Loucy (cell line): ENCODE data around the gene MYBPC2.

Source experiments
- H2AFZ ChIP-seq: fragments of 200-600 bp; sonication (generic); 2 replicates; pipeline ENCODE4 v1.6.0; 2016; ENCODE audit warnings: antibody characterized with exemption, mild to moderate bottlenecking, low read length, moderate library complexity
- H3F3A ChIP-seq: fragments of 200-600 bp; 2 replicates; pipeline ENCODE4 v1.6.0; 2016; ENCODE audit warnings: antibody characterized with exemption, low read depth, mild to moderate bottlenecking
- H3K27me3 ChIP-seq: fragments of 200-600 bp; sonication (generic); 2 replicates; pipeline ENCODE4 v1.6.1; 2014; ENCODE audit warnings: low read length, mild to moderate bottlenecking; ENCODE audit not compliant: insufficient read depth, poor library complexity, severe bottlenecking
- H3K36me3 ChIP-seq: fragments of 200-600 bp; sonication (generic); 2 replicates; pipeline ENCODE4 v1.6.1; 2016; ENCODE audit warnings: low read length; ENCODE audit not compliant: insufficient read depth
- H3K4me1 ChIP-seq: fragments of 200-600 bp; sonication (generic); 2 replicates; pipeline ENCODE4 v1.5.1; 2014; ENCODE audit warnings: low read length, mild to moderate bottlenecking; ENCODE audit not compliant: insufficient read depth, poor library complexity, severe bottlenecking
- H3K4me2 ChIP-seq: fragments of 200-600 bp; sonication (generic); 2 replicates; pipeline ENCODE4 v1.6.0; 2014; ENCODE audit warnings: antibody characterized with exemption, low read length, low read depth, mild to moderate bottlenecking; ENCODE audit not compliant: poor library complexity, severe bottlenecking
- H3K4me3 ChIP-seq: fragments of 200-600 bp; sonication (generic); 2 replicates; pipeline ENCODE4 v1.5.1; 2014; ENCODE audit warnings: low read length, mild to moderate bottlenecking, mixed read lengths; ENCODE audit not compliant: poor library complexity, severe bottlenecking
- H3K79me2 ChIP-seq: fragments of 200-600 bp; sonication (generic); 2 replicates; pipeline ENCODE4 v1.6.1; 2014; ENCODE audit warnings: low read length; ENCODE audit not compliant: insufficient read depth
- H3K9ac ChIP-seq: fragments of 200-600 bp; sonication (generic); 2 replicates; pipeline ENCODE4 v1.6.0; 2014; ENCODE audit warnings: mild to moderate bottlenecking, low read depth, low read length, moderate library complexity; ENCODE audit not compliant: poor library complexity, severe bottlenecking
- H3K9me2 ChIP-seq: fragments of 200-600 bp; sonication (generic); replicated peaks from 2 replicates; pipeline ENCODE4 v1.6.1; 2016; ENCODE audit warnings: low read depth, low read length, mixed read lengths
- H3K9me3 ChIP-seq: fragments of 200-600 bp; sonication (generic); 2 replicates; pipeline ENCODE4 v1.6.1; 2014; ENCODE audit warnings: mild to moderate bottlenecking, antibody characterized with exemption, low read length, low read depth; ENCODE audit not compliant: insufficient read depth
- H4K20me1 ChIP-seq: fragments of 200-600 bp; sonication (generic); 2 replicates; pipeline ENCODE4 v1.6.0; 2014; ENCODE audit warnings: antibody characterized with exemption, low read length, mild to moderate bottlenecking; ENCODE audit not compliant: insufficient read depth, poor library complexity, severe bottlenecking
- EZH2phosphoT487 ChIP-seq: fragments of 200-600 bp; IDR thresholded peaks from 2 replicates; pipeline ENCODE4 v1.6.1; 2018; ENCODE audit warnings: antibody characterized with exemption, mild to moderate bottlenecking, moderate library complexity, borderline replicate concordance
- TF ChIP-seq, protein P1 (sequence below): fragments of 200-600 bp; sonication (generic); conservative IDR thresholded peaks from 2 replicates; pipeline ENCODE4 v1.5.1; 2014; ENCODE audit warnings: mild to moderate bottlenecking, antibody characterized with exemption, low read length

Gene MYBPC2

GRCh38 chr19:50453243-50453642, 20.6 kb downstream of the MYBPC2 start:
- Histone ChIP-seq H3K27me3 (no peaks in the 10 kb centered on the region), H3K36me3 (no peaks in the 10 kb centered on the region), H3K4me1 (no peaks in the 10 kb centered on the region), H3K79me2 (no peaks in the 10 kb centered on the region), H3K9ac (no peak overlapping the region), H3K9me2 (no peaks in the 10 kb centered on the region), H3K4me3 (no peak overlapping the region), H2AFZ (no peak overlapping the region), H3K9me3 (no peaks in the 10 kb centered on the region), H3F3A (no peaks in the 10 kb centered on the region), H3K4me2 (no peak overlapping the region), H4K20me1 (no peaks in the 10 kb centered on the region)
- TF ChIP-seq EZH2phosphoT487: no peak
- TF ChIP-seq, protein P1, sequence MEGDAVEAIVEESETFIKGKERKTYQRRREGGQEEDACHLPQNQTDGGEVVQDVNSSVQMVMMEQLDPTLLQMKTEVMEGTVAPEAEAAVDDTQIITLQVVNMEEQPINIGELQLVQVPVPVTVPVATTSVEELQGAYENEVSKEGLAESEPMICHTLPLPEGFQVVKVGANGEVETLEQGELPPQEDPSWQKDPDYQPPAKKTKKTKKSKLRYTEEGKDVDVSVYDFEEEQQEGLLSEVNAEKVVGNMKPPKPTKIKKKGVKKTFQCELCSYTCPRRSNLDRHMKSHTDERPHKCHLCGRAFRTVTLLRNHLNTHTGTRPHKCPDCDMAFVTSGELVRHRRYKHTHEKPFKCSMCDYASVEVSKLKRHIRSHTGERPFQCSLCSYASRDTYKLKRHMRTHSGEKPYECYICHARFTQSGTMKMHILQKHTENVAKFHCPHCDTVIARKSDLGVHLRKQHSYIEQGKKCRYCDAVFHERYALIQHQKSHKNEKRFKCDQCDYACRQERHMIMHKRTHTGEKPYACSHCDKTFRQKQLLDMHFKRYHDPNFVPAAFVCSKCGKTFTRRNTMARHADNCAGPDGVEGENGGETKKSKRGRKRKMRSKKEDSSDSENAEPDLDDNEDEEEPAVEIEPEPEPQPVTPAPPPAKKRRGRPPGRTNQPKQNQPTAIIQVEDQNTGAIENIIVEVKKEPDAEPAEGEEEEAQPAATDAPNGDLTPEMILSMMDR: no peak

DNA sequence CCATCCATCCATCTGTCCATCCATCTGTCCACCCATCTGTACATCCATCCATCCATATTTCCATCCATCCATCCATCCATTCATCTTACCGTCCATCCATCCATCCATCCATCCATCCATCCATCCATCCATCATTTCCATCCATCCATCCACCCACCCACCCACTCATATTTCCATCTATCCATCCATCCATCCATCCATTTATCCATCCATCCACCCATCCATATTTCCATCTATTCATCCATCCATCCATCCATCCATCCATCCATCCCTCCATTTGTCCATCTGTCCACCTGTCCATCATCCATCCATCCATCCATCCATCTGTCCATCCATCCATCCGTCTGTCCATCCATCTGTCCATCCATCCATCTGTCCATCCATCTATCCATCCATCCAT, 23.3 kb downstream of the MYBPC2 start:
- H3K4me3 ChIP-seq: no peak overlapping the region

DNA sequence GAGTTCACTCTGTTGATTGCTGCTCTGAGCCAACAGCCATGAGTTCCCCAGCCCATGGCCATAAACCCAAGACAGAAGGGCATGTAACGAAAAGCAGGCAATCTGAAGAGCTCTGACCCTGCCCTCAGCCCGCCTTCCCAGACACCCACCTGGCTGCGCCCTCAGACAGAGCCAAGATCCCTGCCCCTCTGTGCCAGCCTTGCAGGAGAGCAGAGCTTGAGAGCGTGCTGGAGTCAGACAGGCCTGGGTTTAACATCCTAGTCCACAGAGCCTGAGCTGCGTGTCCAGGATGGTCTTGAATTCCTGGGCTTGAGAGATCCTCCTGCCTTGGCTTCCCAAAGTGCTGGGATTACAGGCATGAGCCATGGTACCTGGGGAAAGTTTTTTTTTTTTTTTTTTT, 24.6 kb downstream of the MYBPC2 start:
- Histone ChIP-seq H3K9me2 (no peaks in the 10 kb centered on the region), H3K4me3 (no peak overlapping the region), H3K9ac (no peak overlapping the region), H3K9me3 (no peaks in the 10 kb centered on the region), H3K4me2 (no peak overlapping the region), H3K4me1 (no peaks in the 10 kb centered on the region), H3F3A (no peaks in the 10 kb centered on the region), H3K36me3 (no peaks in the 10 kb centered on the region), H2AFZ (no peak overlapping the region), H3K79me2 (no peaks in the 10 kb centered on the region), H3K27me3 (no peaks in the 10 kb centered on the region), H4K20me1 (no peaks in the 10 kb centered on the region)
- TF ChIP-seq EZH2phosphoT487: no peak
- TF ChIP-seq, protein P1: no peak

More for the DNA sequence above, 23.3 kb downstream of the MYBPC2 start:
- Histone ChIP-seq H3K79me2 (no peaks in the 10 kb centered on the region), H3K9me2 (no peaks in the 10 kb centered on the region), H4K20me1 (no peaks in the 10 kb centered on the region), H3F3A (no peaks in the 10 kb centered on the region), H3K9me3 (no peaks in the 10 kb centered on the region), H3K4me1 (no peaks in the 10 kb centered on the region), H3K27me3 (no peaks in the 10 kb centered on the region), H3K36me3 (no peaks in the 10 kb centered on the region), H3K9ac (no peak overlapping the region), H3K4me2 (no peak overlapping the region), H2AFZ (no peak overlapping the region)
- TF ChIP-seq, protein P1: no peak
- TF ChIP-seq EZH2phosphoT487: no peak
